ENCODE data around the gene SNX5.

Gene SNX5

GRCh38 chr20:17995967-17996819 lies 27.6 kb upstream of the SNX5 start:
- TF ChIP-seq POLR2A (IDR thresholded peaks at IDR 0.05; ENCODE audit: low read depth, low read length): no peak
- TF ChIP-seq POU2F2 (IDR thresholded peaks at IDR 0.05; ENCODE audit: low read depth, low read length): no peak
- no peak for TF ChIP-seq SPI1 (IDR thresholded peaks at IDR 0.05; ENCODE audit: low read depth, low read length)
- TF ChIP-seq PAX5 (IDR thresholded peaks at IDR 0.05; ENCODE audit: insufficient read depth, low read length, severe bottlenecking): no peak
- TF ChIP-seq POLR2AphosphoS5 (IDR thresholded peaks at IDR 0.05; ENCODE audit: low read depth, low read length): no peak
- TF ChIP-seq TAF1 (IDR thresholded peaks at IDR 0.05; ENCODE audit: low read depth, low read length): no peak
- DNase-seq (ENCODE audit: insufficient read length, low spot score) (no peak), FAIRE-seq (peak; percentile 75)

DNA sequence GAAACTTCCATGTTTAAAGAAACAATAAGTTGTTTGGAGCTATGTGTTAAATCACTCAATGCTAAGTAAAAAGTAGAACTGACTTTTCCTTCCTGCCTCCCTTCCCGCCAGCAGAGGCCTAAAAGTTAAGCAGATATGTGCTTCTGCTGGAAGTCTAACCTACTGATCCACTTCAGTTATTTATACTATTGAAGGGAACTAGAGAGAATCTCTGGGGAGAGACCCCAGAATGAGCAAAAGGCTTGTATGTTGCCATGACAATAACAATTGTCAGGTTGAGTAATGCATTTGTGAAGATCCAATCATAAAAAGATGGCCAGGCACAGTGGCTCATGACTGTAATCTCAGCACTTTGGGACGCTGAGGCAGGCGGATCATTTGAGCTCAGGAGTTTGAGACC lies 25.0 kb upstream of the SNX5 start:
- no peak for FAIRE-seq
- DNase-seq (ENCODE audit: insufficient read length, low spot score): no peak
- TF ChIP-seq POLR2A (IDR thresholded peaks at IDR 0.05; ENCODE audit: low read depth, low read length) (no peak), PAX5 (IDR thresholded peaks at IDR 0.05; ENCODE audit: insufficient read depth, low read length, severe bottlenecking) (no peak), SPI1 (IDR thresholded peaks at IDR 0.05; ENCODE audit: low read depth, low read length) (no peak), TAF1 (IDR thresholded peaks at IDR 0.05; ENCODE audit: low read depth, low read length) (no peak), POLR2AphosphoS5 (IDR thresholded peaks at IDR 0.05; ENCODE audit: low read depth, low read length) (no peak), POU2F2 (IDR thresholded peaks at IDR 0.05; ENCODE audit: low read depth, low read length) (no peak)

DNA sequence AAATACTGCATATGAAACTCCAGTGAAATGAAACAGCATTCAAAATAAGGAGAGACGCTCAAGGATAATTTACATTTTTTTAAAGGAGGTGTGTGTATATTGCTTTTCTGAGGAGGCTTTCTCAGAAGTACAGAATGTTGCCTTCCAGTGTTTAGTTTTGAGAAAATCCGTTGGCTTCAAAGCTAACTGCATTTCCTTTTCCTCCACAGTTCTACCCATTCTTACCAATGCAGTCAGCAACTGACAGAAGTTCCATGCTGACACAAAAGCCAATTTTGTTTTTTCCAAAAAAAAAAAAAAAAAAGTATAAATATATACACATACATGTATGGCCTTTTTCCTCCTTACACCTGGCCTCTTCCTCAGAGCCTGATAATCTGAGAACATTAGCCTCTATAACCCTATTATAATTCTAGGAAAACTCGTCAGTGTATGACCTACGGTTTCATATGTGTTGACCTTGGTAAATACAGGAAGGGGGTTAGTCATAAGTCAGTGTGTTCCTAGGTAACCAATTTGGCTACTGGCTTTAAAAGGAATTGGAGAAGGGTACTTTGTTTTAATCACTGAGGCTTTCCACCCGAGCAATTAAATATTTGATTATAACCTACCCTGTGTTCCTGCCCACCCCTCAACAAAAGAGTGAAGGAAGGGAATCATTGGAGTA lies 24.4 kb upstream of the SNX5 start:
- DNase-seq (ENCODE audit: insufficient read length, low spot score) (no peak), FAIRE-seq (no peak)
- TF ChIP-seq POLR2AphosphoS5 (IDR thresholded peaks at IDR 0.05; ENCODE audit: low read depth, low read length) (no peak), POU2F2 (IDR thresholded peaks at IDR 0.05; ENCODE audit: low read depth, low read length) (no peak), TAF1 (IDR thresholded peaks at IDR 0.05; ENCODE audit: low read depth, low read length) (no peak), PAX5 (IDR thresholded peaks at IDR 0.05; ENCODE audit: insufficient read depth, low read length, severe bottlenecking) (no peak), SPI1 (IDR thresholded peaks at IDR 0.05; ENCODE audit: low read depth, low read length) (no peak), POLR2A (IDR thresholded peaks at IDR 0.05; ENCODE audit: low read depth, low read length) (no peak)

GRCh38 chr20:17992224-17992637 lies 23.6 kb upstream of the SNX5 start:
- TF ChIP-seq POLR2A (IDR thresholded peaks at IDR 0.05; ENCODE audit: low read depth, low read length): no peak
- no peak for TF ChIP-seq TAF1 (IDR thresholded peaks at IDR 0.05; ENCODE audit: low read depth, low read length)
- TF ChIP-seq SPI1 (IDR thresholded peaks at IDR 0.05; ENCODE audit: low read depth, low read length): no peak
- TF ChIP-seq PAX5 (IDR thresholded peaks at IDR 0.05; ENCODE audit: insufficient read depth, low read length, severe bottlenecking): no peak
- TF ChIP-seq POLR2AphosphoS5 (IDR thresholded peaks at IDR 0.05; ENCODE audit: low read depth, low read length): no peak
- no peak for TF ChIP-seq POU2F2 (IDR thresholded peaks at IDR 0.05; ENCODE audit: low read depth, low read length)
- DNase-seq (ENCODE audit: insufficient read length, low spot score): no peak
- no peak for FAIRE-seq

DNA sequence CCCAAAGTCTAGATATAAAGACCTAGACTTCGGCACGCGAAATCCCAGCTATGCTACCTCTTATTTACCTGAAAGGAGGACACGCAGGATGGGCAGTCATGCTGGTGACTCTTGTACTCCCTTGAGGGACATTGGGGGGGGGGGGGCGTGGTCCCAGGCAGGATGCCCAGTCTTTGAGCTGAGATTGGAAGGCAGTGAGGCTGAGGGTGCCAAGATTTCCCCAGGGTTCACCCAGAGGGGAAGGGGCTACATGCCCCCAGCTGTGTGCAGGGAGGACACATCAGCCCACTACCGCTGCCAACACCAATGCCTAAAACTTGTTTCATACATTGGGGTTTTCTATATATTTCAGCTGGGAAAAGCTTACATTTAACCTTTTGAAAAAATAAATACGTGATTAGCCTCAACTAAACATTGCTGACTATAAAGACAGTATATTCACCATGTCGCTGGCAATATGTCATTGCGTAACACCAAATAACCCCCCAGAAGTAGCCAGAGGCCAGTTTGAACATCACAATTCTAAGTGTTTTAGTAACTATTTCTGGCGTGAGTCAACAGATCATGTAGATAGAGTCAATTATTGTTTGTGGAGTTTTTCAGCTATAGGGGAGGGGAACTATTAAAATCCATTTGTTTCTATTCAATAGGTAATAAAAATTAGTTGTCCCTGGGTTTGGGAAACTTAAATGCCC lies 21.8 kb upstream of the SNX5 start:
- DNase-seq (ENCODE audit: insufficient read length, low spot score) (no peak), FAIRE-seq (no peak)
- TF ChIP-seq TAF1 (IDR thresholded peaks at IDR 0.05; ENCODE audit: low read depth, low read length) (no peak), PAX5 (IDR thresholded peaks at IDR 0.05; ENCODE audit: insufficient read depth, low read length, severe bottlenecking) (no peak), POLR2AphosphoS5 (IDR thresholded peaks at IDR 0.05; ENCODE audit: low read depth, low read length) (no peak), SPI1 (IDR thresholded peaks at IDR 0.05; ENCODE audit: low read depth, low read length) (no peak)

- FAIRE-seq (no peak), DNase-seq (ENCODE audit: insufficient read length, low spot score) (no peak)
- TF ChIP-seq TAF1 (IDR thresholded peaks at IDR 0.05; ENCODE audit: low read depth, low read length) (no peak), POLR2A (IDR thresholded peaks at IDR 0.05; ENCODE audit: low read depth, low read length) (no peak), SPI1 (IDR thresholded peaks at IDR 0.05; ENCODE audit: low read depth, low read length) (no peak), POLR2AphosphoS5 (IDR thresholded peaks at IDR 0.05; ENCODE audit: low read depth, low read length) (no peak), POU2F2 (IDR thresholded peaks at IDR 0.05; ENCODE audit: low read depth, low read length) (no peak), PAX5 (IDR thresholded peaks at IDR 0.05; ENCODE audit: insufficient read depth, low read length, severe bottlenecking) (no peak)
Observed at GRCh38 chr20:17987988-17988387, 19.4 kb upstream of the SNX5 start.

DNA sequence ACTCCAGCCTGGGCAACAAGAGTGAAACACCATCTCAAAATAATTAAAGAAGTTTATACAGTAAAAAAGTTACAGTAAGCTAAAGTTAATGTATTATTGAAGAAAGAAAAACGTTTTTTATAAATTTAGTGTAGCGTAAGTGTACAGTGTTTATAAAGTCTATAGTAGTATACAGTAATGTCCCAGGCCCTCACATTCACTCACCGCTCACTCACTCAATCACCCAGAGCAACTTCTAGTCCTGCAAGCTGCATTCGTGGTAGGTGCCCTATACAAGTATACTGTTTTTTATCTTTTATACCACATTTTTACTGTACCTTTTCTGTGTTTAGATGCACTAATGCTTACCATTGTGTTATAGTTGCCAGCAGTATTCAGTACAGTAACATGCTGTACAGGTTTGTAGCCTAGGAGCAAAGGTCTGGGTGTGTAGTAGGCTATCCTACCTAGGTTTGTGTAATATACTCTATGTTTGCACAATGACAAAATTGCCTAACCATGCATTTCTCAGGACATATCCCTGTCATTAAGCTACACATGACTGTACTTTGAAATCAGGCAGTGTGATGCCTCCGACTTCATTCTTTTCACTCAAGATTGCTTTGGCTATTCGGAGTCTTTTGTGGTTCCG lies 16.9 kb upstream of the SNX5 start:
- FAIRE-seq (no peak), DNase-seq (ENCODE audit: insufficient read length, low spot score) (no peak)
- TF ChIP-seq SPI1 (IDR thresholded peaks at IDR 0.05; ENCODE audit: low read depth, low read length): no peak
- TF ChIP-seq POLR2A (IDR thresholded peaks at IDR 0.05; ENCODE audit: low read depth, low read length): no peak
- TF ChIP-seq PAX5 (IDR thresholded peaks at IDR 0.05; ENCODE audit: insufficient read depth, low read length, severe bottlenecking): no peak

DNA sequence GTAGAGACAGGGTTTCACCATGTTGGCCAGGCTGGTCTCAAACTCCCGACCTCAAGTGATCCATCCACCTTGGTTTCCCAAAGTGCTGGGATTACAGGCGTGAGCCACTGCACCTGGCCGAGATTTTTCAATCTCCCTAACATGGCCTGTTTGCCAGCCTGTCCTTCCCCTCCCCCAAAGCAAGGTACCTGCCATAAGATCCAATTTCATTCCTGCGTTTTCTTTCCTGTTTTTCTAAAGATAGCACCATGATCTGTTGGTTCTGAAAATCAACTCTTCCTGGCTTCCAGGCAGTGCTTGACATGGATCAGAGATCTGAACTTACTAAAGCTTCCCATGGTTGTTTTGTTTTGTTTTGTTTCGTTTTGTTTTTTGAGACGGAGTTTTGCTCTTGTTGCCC lies 7.7 kb upstream of the SNX5 start:
- FAIRE-seq: no peak
- TF ChIP-seq POLR2AphosphoS5 (IDR thresholded peaks at IDR 0.05; ENCODE audit: low read depth, low read length): no peak
- TF ChIP-seq TAF1 (IDR thresholded peaks at IDR 0.05; ENCODE audit: low read depth, low read length): no peak
- TF ChIP-seq PAX5 (IDR thresholded peaks at IDR 0.05; ENCODE audit: insufficient read depth, low read length, severe bottlenecking): no peak
- no peak for TF ChIP-seq POLR2A (IDR thresholded peaks at IDR 0.05; ENCODE audit: low read depth, low read length)
- TF ChIP-seq POU2F2 (IDR thresholded peaks at IDR 0.05; ENCODE audit: low read depth, low read length): no peak
- no peak for TF ChIP-seq SPI1 (IDR thresholded peaks at IDR 0.05; ENCODE audit: low read depth, low read length)
- no peak for DNase-seq (ENCODE audit: insufficient read length, low spot score)

- DNase-seq (ENCODE audit: insufficient read length, low spot score) (no peak), FAIRE-seq (no peak)
- TF ChIP-seq PAX5 (IDR thresholded peaks at IDR 0.05; ENCODE audit: insufficient read depth, low read length, severe bottlenecking): no peak
- TF ChIP-seq POLR2A (IDR thresholded peaks at IDR 0.05; ENCODE audit: low read depth, low read length): no peak
- TF ChIP-seq SPI1 (IDR thresholded peaks at IDR 0.05; ENCODE audit: low read depth, low read length): no peak
- no peak for TF ChIP-seq POLR2AphosphoS5 (IDR thresholded peaks at IDR 0.05; ENCODE audit: low read depth, low read length)
- no peak for TF ChIP-seq TAF1 (IDR thresholded peaks at IDR 0.05; ENCODE audit: low read depth, low read length)
- TF ChIP-seq POU2F2 (IDR thresholded peaks at IDR 0.05; ENCODE audit: low read depth, low read length): no peak
Observed at GRCh38 chr20:17972121-17972520, 3.5 kb upstream of the SNX5 start.

Measured in GM12891 (cell line).